ENCODE measurements around the gene CHID1. TPM values are rescaled to one million over a fixed set of nuclear protein-coding genes. Genes with fewer than 3 reads are reported as not detected.
A peak's percentile ranks its signal among the peaks of the same experiment; 100 is the strongest.

Gene CHID1
- total and polyA plus RNA-seq, 2 of the 8 experiments (the other 6 are each of a cell fraction or from before 2014, with no cell fraction given), result 81.2 to 88.5 TPM

DNA sequence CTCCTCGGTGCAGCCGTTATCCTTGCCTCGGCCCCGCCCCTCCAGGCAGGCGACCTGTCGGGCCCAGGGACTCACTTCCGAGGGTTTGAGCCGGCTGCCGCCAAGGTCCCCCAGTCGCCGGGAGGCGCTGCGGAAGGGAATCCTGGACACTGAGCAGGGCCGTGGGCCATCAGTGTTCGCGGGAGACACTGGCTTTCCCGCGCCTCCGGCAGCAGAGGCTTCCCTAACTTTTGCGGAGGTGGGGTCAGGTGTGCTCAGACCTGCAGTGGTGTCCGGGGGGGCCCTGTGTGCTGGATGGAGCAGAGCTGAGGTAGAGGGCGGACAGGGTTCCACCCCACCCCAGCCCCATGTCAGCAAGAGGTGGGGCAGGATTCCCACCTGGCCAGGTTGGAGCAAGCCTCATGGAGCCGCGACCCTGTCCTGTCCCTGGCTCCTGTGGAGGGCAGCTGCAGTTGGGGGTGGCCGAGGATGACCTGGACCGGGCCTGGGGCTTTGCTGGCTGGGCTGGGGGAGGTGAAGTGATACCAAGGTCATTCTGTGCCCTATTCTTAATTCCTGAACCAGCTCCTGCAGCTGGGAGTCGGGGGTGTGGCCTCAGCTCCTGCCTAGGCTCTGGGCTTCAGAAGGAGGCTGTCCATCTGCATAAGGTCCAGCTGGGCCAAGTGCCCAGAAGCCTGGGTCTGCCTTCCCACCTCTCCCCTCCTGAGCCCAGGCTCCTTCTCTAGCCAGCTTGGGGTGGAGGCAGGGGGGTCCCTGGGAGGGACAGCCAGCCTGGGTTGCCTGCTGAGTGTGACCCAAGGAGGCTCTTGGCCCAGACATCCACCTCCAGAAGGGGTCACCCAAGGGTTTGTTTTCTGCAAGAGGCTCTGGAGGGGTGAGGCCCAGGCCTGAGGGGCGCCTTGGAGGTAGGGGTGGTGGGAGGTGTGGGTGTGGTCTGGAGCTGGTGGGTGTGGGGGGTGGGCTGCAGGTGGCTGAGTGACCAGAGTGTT, 59.5 kb downstream of the CHID1 start (continued):
- TF ChIP-seq SIN3A (conservative IDR thresholded peaks at IDR 0.05 in 1 of 2, IDR thresholded peaks at IDR 0.05 in 1 of 2; ENCODE audit: low read depth in 1 of 2, low read length in 2 of 2) (0 out of 4 replicates have a peak, but pooled peaks of 1 of the 2 experiments have one; percentile 45), RAD21 (IDR thresholded peaks at IDR 0.05 in 1 of 2, conservative IDR thresholded peaks at IDR 0.05 in 1 of 2; ENCODE audit: low read depth in 2 of 2, low read length in 2 of 2) (peak; percentile 65 to 72), CTBP2 (IDR thresholded peaks at IDR 0.05; ENCODE audit: borderline replicate concordance, insufficient read depth, insufficient read length, low read length) (peak; percentile 48)
- TF ChIP-seq, protein P1, sequence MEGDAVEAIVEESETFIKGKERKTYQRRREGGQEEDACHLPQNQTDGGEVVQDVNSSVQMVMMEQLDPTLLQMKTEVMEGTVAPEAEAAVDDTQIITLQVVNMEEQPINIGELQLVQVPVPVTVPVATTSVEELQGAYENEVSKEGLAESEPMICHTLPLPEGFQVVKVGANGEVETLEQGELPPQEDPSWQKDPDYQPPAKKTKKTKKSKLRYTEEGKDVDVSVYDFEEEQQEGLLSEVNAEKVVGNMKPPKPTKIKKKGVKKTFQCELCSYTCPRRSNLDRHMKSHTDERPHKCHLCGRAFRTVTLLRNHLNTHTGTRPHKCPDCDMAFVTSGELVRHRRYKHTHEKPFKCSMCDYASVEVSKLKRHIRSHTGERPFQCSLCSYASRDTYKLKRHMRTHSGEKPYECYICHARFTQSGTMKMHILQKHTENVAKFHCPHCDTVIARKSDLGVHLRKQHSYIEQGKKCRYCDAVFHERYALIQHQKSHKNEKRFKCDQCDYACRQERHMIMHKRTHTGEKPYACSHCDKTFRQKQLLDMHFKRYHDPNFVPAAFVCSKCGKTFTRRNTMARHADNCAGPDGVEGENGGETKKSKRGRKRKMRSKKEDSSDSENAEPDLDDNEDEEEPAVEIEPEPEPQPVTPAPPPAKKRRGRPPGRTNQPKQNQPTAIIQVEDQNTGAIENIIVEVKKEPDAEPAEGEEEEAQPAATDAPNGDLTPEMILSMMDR (IDR thresholded peaks at IDR 0.05; ENCODE audit: control extremely low read depth in 1 of 3, insufficient read depth in 1 of 3, low read depth in 1 of 3, low read length in 3 of 3), result peak in 2 of 3 experiments; percentile 53 to 55; a peak in 3 of 4 replicates
